Astrocyte of the cerebellum (primary cell): ENCODE results near the gene EYA2.

Experiments used
- DNase-seq: peaks from one replicate; pipeline ENCODE4 v3.0.0-alpha.2; 2011; ENCODE audit warnings: low read depth
- H3K4me3 ChIP-seq: 2 replicates; pipeline ENCODE4 v1.5.1; 2011; ENCODE audit warnings: mild to moderate bottlenecking, low read depth, low read length, moderate library complexity
- in situ Hi-C: cut with HindIII; loops from 2 replicates; pipeline ENCODE4 v1.10.0; 2017; ENCODE audit warnings: low sequenced_read_pairs
- TF ChIP-seq, protein P1 (sequence below): IDR thresholded peaks from 2 replicates; pipeline ENCODE4 v1.5.1; 2012; ENCODE audit warnings: low read length, low read depth, moderate library complexity, mild to moderate bottlenecking; ENCODE audit errors: missing control alignments

The EYA2 gene

DNA sequence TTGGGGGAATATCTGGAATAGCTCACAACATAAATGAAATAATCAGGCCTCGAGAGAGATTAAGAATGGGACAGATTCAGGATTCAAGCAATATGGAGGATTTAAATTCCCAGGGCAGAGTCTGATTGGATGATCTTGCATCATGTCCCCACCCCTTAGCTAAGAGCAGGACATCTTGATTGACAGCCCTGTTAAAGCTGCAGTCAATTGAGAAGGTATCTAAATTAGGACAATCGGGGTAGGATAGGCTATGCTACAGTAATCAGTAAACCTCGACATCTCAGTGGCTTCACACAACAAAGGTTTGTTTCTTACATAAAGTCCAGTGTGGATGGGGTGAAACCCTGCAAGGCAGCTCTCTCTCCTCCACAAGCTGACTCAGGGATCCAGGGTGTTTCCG is 109.5 kb downstream of the EYA2 start:
- DNase-seq: no peak
- in situ Hi-C loops: no loop called here
- TF ChIP-seq, protein P1, sequence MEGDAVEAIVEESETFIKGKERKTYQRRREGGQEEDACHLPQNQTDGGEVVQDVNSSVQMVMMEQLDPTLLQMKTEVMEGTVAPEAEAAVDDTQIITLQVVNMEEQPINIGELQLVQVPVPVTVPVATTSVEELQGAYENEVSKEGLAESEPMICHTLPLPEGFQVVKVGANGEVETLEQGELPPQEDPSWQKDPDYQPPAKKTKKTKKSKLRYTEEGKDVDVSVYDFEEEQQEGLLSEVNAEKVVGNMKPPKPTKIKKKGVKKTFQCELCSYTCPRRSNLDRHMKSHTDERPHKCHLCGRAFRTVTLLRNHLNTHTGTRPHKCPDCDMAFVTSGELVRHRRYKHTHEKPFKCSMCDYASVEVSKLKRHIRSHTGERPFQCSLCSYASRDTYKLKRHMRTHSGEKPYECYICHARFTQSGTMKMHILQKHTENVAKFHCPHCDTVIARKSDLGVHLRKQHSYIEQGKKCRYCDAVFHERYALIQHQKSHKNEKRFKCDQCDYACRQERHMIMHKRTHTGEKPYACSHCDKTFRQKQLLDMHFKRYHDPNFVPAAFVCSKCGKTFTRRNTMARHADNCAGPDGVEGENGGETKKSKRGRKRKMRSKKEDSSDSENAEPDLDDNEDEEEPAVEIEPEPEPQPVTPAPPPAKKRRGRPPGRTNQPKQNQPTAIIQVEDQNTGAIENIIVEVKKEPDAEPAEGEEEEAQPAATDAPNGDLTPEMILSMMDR: no peak
- no peak overlapping the region for H3K4me3 ChIP-seq

DNA sequence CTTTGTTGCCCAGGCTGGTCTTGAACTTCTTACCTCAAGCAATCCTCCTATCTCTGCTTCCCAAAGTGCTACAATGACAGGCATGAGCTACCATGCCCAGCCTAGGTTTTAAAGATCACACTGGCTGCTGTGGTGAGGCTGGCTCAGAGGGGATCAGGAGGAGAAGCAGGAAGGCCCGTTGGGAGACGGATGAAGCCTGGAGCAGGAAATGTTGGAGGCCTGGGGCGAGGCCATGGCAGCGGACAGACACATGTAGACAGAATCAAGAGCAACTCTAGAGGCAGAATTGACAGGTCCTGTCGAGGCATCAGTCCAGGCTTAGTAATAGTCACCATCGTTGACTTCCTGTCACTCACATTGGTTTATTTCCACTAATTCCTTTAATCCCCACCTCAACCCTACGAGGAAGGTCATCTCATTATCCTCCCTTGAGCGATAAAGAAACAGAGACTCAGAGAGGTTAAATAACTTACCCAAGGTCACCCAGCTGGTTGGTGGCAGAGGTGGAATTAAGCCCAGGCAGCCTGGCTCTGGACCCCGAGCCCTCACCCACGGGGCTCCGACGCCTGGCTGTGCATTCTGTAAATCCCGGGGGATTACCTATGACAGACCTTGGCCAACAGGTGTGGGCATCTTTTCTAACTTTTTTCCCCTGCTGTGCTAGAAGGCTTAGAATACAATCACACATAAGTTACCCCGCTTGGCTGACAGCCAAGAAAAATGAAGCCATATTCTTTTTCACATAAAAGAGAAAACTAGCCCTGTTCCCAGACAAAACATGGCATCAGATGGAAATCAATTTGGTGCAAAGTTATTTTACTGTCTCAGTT is 113.4 kb downstream of the EYA2 start:
- no peak overlapping the region for H3K4me3 ChIP-seq
- TF ChIP-seq, protein P1: no peak
- in situ Hi-C loops: no loop called here
- no peak for DNase-seq

DNA sequence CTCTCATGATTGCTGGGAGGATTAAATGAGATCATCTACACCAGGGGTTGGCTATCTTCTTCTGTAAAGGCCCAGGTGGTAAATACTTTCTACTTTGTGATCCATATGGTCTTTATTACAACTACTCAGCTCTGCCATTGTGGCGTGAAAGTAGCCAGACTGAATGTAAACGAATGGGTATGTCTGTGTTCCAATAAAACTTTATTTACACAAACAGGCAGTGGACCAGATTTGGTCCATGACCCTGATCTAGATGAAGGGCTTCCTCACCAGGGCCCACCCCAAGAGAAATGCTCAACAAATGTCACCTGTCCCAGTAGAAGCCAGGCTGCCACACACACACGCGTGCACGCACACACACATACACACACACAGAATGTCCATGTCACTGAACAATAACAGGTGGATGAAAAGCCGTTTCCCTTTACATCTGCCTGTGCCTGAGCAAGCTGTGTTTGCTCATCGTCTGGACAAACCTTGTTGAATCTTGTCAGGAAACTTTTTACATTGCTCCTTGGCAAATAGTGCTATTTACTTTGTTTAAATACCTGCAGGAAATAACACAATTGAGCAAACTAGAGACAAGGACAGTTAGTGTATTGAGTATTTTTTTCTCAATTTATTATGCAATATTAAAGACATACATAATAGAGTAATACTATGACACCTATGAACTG is 114.3 kb downstream of the EYA2 start:
- TF ChIP-seq, protein P1: no peak
- DNase-seq: no peak
- in situ Hi-C loops: no loop called here
- H3K4me3 ChIP-seq: no peak overlapping the region

DNA sequence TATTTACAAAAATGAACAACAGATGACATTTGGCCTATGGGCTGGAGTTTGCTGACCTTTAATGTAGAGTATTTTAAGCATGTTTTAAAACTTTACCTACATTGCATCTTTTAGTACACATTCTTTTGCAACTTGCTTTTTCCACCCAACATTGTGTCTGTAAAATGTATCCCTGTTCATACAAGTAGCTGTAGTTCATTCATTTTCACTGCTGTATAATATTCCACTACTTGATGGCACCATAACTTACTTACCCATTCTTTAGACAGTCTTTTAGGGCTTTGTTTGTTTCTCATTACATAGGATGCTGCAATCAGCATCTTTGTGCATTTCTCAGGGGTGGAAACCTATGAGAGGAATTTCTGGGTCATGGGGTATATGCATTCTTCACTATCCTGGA is 115.1 kb downstream of the EYA2 start:
- H3K4me3 ChIP-seq: no peak overlapping the region
- TF ChIP-seq, protein P1: no peak
- in situ Hi-C loops: no loop called here
- no peak for DNase-seq

DNA sequence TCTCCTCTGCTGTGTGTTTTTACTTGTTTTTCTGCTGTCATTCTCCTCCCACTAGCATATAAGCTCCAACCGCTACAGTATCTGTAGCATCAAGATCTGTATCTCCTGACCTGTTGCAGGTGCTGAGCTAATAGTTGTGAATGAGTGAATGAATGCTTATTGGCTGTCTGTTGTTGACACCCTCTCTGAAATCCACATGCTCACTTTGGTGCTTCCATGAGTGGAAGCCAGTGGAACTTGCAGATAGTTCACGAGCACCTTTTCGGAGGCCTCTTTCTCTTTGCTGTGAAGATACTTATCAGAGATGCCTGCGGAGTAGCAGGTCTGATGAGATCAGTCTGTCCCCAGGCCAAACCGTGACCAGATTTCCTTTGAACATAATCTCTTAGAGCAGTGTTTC is 117.3 kb downstream of the EYA2 start:
- no peak for DNase-seq
- H3K4me3 ChIP-seq: no peak overlapping the region
- in situ Hi-C loops: no loop called here
- TF ChIP-seq, protein P1: no peak

DNA sequence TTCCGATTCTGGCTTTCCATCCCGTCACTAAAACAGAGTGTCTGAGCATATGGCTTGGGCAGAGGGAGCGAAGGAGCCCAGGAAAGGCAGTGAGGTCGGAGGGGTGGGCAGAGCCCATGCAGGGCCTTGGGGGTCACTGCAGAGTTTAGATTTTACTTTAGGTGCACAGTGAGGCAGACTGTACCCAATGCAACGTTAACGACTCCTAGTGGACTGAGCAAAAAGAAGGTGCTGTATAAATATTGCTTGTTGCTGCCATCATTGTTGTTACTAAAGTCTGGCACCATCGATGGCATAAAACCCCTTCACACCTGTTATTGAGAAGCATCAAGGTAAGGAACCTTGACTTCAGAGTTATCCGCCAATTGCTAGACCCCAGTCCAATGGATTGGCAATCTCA is 119.0 kb downstream of the EYA2 start:
- TF ChIP-seq, protein P1: no peak
- DNase-seq: no peak

More for the DNA sequence above, 119.0 kb downstream of the EYA2 start:
- in situ Hi-C loops: no loop called here
- H3K4me3 ChIP-seq: no peak overlapping the region
